ENCODE results near the gene FGD1.

DNA sequence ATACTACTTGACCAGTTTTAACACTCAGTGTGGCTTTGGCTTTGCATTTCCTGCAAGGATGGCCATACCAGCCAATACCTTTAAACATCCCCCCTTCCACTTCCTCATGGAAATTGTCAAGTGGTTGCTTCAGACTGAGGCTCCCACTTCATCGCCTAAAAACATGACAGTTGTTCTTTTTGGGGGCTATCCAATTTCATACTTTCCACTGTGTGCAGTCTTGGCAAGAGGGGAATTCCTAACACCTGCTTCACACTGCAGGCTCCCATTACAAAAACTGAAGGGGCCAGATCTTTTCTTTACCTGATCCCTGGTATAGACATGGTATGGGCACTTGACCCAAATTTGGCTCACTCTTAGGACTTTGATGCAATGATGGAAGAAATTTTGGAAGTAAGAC is 84.3 kb downstream of the FGD1 start:
- no peak for TF ChIP-seq POLR2A (IDR thresholded peaks at IDR 0.05)
- no peak for TF ChIP-seq CTCF (IDR thresholded peaks at IDR 0.05)

Data from testis (tissue), 2 donors.